HG02981 (cell line): ENCODE data around the gene MALRD1.
A peak's percentile ranks its signal among the peaks of the same experiment; 100 is the strongest.

Source experiments
- ATAC-seq: cut with Tn5 transposase; IDR thresholded peaks from one replicate; pipeline ENCODE4 v1.9.1; 2021; ENCODE audit warnings: mild to moderate bottlenecking, moderate library complexity; ENCODE audit not compliant: unreplicated experiment

Gene MALRD1

DNA sequence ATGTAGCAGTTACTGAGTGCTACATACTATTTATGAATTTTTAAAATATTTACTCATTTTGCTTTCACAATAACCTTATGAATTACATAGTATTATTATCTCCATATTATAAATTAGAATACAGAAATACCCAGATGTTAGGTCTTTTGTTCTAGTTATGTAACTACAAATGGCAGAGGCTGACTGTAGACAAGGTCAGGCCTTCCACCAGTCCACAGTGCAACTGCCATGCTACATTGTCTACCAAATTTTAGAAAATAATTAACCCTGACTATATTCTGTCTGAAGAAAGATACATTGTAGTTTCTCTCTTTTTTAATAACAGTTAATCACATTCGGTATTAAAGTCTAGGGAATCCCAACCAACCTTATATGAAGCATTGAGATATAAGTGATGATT, 280.9 kb downstream of the MALRD1 start:
- ATAC-seq = no peak

DNA sequence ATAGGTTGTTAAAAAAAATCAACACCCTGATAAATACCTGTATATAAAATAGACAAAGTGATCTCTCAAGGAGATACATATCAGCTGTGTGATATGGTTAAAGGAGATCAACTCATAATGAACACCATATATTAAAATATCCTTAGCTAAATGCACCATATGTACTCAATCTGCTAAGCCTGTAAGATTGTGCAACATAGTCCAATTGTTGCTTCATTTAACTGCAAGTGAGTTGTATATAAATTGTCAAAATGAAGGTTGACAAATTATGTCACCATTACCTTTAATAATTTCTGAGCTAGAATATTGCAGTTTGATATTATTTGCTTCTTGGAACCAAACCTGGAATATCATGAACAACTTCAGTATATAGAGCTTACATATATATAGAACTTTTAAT, 283.7 kb downstream of the MALRD1 start:
- ATAC-seq = no peak

DNA sequence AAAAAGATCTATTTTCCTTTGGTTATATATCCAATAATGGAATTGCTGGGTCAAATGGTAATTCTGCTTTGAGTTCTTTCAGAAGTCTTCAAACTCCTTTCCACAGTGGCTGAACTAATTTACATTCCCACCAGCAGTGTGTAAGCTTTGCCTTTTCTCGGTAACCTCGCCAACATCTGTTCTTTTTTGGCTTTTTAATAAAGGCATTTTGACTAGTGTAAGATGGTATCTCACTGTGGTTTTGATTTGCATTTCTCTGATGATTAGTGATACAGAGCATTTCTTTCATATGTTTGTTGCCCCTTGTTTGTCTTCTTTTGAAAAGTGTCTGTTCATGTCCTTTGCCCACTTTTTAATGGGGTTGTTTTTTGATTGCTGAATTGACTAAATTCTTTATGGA, 285.0 kb downstream of the MALRD1 start:
- no peak for ATAC-seq

DNA sequence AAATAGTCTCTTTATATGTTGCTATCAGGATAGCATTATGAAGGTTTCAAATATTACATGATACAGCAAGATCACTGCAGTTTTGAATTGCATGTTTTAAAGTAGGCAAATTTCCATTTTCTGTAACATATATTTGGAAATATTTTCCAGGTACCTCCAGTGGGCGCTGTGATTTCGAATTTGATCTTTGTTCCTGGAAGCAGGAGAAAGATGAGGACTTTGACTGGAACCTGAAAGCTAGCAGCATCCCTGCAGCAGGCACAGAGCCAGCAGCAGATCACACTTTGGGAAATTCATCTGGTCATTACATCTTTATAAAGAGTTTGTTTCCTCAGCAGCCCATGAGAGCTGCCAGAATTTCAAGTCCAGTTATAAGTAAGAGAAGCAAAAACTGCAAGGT, 299.0 kb downstream of the MALRD1 start:
- no peak for ATAC-seq

DNA sequence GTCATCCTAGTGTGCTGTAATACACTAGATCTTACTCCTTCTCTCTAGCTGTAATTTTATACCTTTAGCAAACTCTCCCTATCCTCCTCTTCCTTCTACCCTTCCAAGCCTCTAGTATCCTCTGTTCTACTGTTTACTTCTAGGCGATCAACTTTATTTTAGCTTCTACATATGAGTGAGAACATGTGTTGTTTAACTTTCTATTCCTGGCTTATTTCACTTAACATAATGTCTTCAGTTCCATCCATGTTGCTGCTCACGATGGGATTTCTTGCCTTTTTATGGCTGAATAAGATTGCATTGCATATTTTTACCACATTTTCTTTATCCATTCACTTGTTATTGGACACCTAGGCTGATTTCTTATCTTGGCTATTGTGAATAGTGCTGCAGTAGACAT, 318.6 kb downstream of the MALRD1 start:
- ATAC-seq = no peak

DNA sequence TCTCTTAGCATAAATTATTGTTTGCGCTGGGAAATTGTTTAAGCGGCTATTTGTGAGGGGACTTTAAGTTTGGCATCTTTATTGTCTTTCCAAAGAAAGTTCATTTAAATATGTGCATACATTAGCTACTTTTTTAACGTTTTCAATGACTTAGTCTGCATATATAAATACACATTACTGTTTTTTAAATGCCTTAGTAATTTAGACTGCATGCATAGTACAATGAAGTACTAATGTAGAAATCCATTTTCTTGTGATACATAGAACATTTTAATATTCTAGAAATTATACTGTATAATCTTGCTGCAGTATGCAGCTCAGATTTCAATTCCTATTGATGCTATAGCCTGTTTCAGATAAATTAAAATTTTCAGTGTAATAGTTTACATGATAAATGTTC, 325.4 kb downstream of the MALRD1 start:
- ATAC-seq = no peak

DNA sequence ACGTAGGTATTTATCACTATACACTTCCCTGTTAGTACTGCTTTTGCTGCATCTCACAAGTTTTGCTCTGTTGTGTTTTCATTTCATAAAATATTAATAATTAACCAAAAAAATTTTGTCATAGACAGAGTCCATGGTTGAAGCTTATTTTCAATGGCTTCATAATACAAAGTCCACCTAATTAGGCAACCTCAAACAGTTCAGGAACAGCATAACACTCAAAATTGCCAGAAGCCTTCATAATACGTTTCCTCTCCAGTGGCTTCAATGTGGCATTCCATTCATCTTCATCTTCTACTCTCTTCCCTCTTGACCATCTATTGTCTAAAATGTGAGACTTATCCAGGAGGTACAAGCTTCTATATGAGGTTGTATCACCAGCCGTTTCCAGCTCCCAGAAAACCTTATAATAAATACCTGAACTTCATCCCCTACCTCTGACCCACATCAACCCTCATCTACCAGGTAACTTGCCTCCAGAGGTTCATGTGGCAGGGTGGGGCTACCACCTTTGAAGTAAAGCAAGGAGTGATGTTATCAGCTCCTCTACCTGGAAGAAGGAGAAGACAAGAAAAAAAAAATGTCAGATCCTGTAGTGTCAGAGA, 337.3 kb downstream of the MALRD1 start:
- ATAC-seq = no peak

DNA sequence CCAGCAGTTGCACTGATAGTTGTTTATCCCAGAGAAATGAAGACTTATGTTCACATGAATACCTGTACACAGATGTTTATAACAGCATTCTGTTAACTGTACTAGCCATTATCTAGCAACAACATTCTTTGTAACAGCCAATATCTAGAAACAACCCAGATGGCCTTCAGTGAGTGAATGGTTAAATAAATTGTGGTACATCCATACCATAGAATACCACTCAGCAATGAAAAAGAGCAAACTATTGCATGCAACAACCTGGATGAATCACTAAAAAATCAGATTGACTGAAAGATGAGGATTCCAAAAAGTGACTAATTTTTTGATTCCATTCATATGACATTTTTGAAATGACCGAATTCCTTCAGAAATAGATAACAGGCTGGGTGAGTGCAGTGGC, 360.3 kb downstream of the MALRD1 start:
- ATAC-seq = no peak

DNA sequence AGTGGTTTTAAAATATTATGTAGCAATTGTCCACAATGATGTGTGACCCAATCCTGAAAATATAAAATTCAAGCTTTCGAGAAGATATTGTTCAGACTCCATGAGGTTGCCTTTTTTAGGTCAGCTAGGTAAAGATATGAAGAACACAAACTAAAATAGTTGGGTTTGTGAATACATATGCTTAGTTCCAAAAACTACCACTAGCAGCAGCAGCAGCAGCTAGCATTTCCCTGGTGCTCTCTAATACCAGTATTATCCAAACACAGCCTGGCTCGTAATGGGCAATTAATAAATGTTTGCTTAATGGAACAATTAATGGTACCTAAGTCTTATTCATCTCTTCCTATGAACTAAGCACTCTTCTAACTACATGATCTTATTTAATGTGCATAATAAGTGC, 362.5 kb downstream of the MALRD1 start:
- ATAC-seq = no peak

DNA sequence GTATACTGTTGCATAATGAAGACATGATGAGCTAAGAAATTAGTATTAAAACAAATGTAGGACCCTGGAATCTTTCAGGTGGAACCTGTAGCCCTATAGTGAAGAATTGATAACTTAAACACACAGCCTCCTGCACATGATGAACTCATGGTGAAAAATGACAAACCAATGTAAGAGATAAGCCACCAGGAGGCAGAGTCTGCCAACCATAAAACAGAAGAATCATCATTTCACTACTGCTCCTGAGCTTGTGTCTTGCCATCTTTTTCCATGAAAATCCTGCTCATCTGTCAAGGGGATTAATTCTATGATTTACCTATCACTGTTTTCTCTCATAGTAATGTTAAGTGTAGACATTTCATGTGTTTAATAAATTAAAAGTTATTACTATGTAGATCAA, 363.9 kb downstream of the MALRD1 start:
- ATAC-seq = no peak

DNA sequence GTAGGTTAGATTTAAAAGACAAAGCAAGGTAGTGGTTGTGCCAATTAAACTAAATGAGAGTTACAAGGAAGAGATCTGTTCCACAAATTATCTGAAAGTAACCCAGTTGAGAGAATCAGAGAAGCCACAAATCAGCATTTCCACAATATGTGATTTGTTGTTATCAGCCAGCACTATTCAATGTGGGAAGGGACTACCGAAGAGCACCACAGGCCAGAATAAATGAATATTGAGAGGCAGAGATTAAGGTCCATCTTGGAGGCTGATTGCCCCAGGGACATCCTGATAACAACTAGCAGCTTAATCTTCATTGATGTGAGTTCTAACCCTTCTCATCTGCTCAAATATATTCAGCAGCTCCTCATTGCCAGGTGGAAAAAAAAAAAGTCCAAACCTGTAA, 367.6 kb downstream of the MALRD1 start:
- ATAC-seq = no peak

DNA sequence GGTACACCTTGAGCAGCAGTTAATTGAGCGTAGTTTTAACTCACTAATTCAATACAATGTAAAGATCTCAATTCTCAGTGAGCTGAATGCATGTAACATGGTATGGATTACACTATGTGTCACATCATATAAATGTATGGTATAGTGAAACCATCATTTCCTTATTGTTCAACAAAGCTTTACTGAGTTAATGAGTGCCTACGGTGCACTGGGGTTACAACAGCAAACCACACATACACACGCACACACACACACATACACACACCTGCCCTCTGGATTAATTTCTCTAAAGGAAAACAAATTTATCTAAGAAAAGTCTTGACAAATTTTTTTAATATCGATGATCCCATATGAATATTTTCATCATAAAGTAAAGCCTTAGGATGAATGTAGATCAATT, 369.1 kb downstream of the MALRD1 start:
- ATAC-seq = no peak

DNA sequence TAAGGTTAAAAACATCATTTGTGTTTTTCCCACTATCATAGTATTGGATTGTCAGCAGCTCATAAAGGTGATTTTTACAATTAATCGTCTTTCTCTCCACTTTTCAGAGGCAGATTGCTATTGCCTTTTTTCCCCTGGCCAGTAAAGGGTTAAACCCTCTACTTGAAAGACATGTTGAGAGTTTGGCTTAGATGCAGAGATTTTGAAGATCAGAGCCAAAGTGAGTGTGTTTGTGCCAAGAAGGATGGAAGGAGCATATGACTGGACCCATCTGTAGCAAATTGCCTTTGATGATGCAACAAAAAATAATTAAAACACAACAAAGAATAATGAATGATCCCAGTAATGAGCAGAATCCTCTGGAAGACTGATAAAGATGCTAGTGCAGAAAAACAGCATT, 373.1 kb downstream of the MALRD1 start:
- no peak for ATAC-seq

DNA sequence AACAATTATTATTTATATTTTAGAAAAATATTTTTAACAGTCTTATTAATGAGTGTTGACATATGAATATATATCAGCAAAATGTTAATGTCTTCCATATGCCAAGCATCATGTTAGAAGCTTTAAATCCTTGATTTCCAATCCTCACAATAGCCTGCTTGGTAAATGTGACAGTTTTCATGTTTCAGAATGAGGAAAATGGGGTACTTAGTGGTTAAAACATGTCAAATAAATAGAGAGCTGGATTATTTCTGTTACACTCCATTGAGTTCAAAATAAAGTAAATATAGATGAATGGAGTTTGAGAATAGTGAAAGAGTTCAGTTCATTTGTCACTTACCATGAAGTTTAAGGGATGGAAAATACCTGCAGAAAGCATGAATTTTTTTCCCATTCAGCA, 377.4 kb downstream of the MALRD1 start:
- no peak for ATAC-seq

DNA sequence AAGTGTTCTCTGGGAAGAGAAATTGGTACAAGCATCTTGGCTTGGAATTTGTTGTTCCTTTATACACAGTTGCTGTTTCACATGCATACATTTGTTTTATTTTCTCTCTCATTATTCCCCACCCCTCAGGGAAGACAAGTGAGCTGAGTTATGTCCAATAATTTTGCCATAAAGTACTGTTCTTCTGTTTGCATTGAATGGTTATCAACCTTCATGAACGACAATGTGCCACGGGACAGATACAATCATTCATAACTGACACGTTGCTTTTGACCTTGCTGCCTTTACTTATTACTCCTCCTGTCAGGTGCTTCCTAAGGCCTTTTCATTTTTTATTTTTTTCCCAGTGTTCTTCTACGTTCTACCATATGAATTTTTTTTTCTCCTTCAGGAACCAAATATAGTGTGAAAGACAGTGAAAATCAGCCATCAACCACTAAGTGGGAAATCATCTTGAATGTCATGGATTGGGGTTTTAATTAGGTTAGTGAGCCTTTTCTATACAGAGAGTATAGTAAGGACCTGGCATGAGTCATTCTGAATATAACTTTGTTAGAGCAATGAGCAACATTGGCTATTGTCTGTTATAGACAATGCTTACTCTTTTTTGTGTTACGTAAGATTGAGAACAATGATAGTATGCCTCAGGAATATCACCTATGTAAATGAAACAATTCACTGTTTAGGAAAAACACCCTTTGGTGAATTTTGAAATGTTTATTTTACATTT, 383.2 kb downstream of the MALRD1 start:
- ATAC-seq = no peak

DNA sequence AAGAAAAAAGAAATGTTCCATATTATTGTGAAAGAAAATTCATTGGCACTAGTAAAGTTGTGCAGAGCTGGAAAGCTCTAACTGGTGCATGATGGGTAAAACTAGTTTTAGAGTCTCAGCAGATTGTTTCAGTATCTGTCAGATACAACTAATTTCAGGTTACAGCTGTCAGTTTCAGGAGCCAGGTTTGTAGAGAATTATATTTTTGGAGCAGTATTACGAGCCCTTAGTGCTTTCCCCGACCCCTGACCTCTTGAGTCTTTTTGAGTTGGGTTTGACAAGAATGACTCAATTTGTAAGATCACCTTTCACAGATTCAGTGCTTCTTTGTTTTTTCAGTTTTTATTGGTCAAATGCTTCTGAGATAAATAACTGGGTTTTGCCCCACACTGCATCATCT, 401.3 kb downstream of the MALRD1 start:
- ATAC-seq = peak; percentile 50

DNA sequence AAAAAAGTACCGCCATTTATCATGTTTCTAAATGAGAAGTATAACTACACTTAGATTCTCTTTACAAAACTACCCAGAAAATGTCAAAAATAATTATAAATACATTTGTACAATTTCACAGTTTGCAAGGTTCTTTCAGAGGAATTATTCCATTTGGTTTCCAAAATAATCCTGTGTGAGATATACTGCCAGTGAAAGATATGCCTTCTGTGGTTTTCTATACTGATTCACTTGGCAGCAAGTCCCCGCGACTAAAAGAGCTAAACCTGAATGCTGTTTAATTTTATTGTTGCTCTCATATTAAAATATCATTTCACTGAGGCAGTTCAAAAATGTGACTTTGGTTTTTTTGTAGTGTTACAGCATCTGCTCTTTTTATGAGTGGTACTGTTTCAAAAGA, 402.8 kb downstream of the MALRD1 start:
- no peak for ATAC-seq

DNA sequence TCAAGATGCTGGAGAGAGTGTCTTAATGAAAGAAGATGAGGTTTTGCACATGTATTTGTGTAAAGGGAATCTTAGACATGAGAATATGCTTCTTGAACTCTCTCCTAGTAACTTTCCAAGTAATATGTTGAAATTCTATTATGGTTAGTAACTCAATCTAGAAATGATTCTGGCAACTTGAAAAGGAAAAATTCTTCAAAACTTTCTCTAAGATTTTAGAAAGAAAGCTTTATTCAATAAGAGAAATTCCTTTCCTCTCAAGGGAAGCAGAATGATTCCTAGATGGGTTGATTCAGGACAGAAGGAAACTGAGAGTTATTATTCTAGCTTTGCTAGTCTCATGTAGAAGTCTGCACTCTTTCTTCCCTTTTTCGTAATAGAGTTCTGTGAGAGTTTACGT, 403.3 kb downstream of the MALRD1 start:
- no peak for ATAC-seq

DNA sequence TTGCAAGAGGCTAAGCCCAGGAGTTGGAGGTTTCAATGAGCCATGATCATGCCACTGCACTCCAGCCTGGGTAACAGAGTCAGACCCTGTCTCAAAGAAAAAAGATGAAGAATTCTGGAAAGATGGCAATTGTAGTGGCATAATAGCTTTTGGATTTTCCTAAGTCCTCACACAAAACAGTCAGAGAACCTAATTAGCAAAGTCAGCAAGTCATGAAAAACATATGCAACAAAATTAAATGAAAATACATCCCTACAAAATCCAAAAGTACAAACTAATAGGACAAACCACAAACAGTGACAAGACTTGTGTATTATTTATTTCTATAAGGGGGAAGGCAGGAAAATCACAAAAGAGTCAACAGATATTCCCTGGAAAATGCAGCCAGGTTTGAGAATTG, 405.4 kb downstream of the MALRD1 start:
- ATAC-seq = no peak

DNA sequence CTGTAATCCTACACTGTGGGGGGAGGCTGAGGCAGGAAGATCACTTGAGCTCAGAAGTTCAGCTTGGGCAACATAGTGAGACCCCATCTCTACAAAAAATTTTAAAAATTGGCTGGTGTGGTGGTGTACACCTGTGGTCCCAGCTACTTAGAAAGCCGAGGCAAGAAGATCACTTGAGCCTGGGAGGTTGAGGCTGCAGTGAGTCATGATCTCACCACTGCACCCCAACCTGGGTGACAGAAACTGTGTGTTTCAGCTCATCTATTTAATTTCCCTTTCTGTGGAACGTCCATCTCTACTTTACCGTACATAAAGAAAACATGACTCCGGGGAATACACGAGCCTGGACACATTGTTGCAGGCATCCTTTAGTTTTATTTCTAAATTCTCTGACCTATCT, 413.0 kb downstream of the MALRD1 start:
- no peak for ATAC-seq

DNA sequence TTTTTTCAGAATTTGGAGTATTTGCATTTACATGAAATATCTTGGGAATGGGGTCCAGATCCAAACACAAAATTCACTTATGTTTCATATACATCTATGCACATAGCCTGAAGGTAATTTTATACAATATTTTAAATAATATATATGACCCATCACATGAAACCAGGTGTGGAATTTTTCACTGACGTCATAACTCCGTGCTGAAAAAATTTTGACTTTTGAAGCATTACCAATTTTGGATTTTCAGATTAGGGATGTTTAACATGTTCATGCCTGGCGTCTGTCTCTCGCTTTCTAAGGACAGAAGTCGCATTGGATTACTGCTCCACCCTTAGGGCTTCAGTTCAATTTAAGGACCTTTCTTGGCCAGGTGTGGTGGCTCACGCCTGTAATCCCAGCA, 418.1 kb downstream of the MALRD1 start:
- no peak for ATAC-seq

DNA sequence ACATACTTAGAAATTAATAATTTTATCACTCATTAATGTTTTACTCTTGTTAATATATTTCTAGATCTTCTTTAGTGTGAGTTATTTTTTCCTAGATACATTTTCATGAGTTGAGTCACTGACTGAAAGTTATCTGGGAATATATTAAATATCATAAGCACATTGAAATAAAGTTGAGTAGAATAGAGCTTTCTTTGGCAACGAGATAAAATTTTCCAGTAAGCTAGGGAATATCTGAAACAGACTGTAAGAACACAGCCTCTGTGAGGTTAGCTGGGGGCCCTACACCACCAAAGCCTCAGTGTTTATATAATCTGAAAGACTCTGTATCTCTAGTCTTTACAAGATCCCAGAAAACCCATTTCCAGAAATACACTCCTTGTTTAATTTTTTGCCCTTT, 419.8 kb downstream of the MALRD1 start:
- no peak for ATAC-seq

DNA sequence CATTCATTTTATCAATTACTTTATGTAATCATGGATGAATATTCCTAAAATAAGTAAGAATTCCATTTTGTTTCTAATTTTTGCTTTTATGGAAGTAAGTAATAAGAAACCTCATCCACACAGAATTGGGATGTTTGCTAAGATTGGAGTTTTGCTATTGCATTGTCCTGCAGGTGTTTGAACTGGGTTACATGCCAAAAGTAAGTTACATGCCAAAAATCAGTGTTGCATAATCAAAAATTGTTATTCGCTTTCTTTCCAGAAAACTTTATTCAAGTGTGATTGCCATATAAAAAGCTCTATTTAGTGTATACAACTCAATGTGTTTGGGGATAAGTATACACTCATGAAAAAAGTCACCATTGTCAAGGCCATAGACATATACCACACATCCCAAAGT, 420.9 kb downstream of the MALRD1 start:
- ATAC-seq = no peak
